Body of pancreas (tissue), 4 donors: ENCODE measurements around the gene MTHFD1. TPM values are rescaled to one million over a fixed set of nuclear protein-coding genes. Genes with fewer than 3 reads are reported as not detected.

Source experiments
- ATAC-seq: fragments of 150-250 bp; one replicate; pipeline ENCODE4 v1.9.1; 2016
- DNase-seq, 4 donors: peaks; one replicate each; pipeline ENCODE4 v3.0.0-alpha.2; 2019
- H3K27ac ChIP-seq, 4 donors: fragments of 200-600 bp; sonication (generic); 1 replicate in 3 of 4; 2 replicates in 1 of 4; pipeline versions ENCODE4 v1.5.1 to v1.6.1; 2016 to 2019; ENCODE audit warnings: mild to moderate bottlenecking in 1 of 4, mixed read lengths in 1 of 4, moderate library complexity in 1 of 4
- H3K27me3 ChIP-seq, 2 donors: fragments of 200-600 bp; sonication (generic); one replicate each; pipeline ENCODE4 v1.6.0; 2016; ENCODE audit warnings: mild to moderate bottlenecking in 1 of 2
- H3K36me3 ChIP-seq, 2 donors: fragments of 200-600 bp; sonication (generic); replicated peaks in 1 of 2; 2 replicates each; pipeline ENCODE4 v1.5.1; 2016; ENCODE audit warnings: low read depth in 2 of 2; ENCODE audit not compliant: insufficient read depth in 1 of 2
- H3K4me1 ChIP-seq: fragments of 200-600 bp; sonication (generic); one replicate; pipeline ENCODE4 v1.6.0; 2016
- H3K4me3 ChIP-seq, 2 donors: fragments of 200-600 bp; sonication (generic); 1 replicate in 1 of 2; 2 replicates in 1 of 2; pipeline ENCODE4 v1.5.1; 2016 to 2019
- H3K9me3 ChIP-seq, 3 donors: fragments of 200-600 bp; sonication (generic); 1 replicate in 2 of 3; 2 replicates in 1 of 3; pipeline ENCODE4 v1.5.1; 2016
- CTCF ChIP-seq, 7 experiments: fragments of 450-650 bp in 4 of 7; fragments of 200-600 bp in 3 of 7; sonication (generic) in 3 of 7; IDR thresholded peaks; one replicate each; pipeline ENCODE4 v1.5.1; 2016 to 2019; ENCODE audit warnings: antibody characterized with exemption in 7 of 7
- POLR2A ChIP-seq, 3 donors: fragments of 450-650 bp; IDR thresholded peaks; one replicate each; pipeline ENCODE4 v1.6.1; 2016; ENCODE audit warnings: antibody characterized with exemption in 3 of 3, mild to moderate bottlenecking in 2 of 3
- WGBS, 2 donors: methylation state at CpG; one replicate each; pipeline ENCODE4 v1.1.5; 2017; 5-methylcytosine and 5-hydroxymethylcytosine counted together
- intact Hi-C: fragments of 100-400 bp; cut with DNase I; formaldehyde crosslinking; loops from one replicate; pipeline ENCODE4 v1.15.1; 2023
- small RNA-seq: library from RNA; depleted of rRNA; stranded (forward); fragments of <200 nt; gene quantifications from one replicate; pipeline ENCODE3, GENCODE V24; 2016
- total RNA-seq, 2 donors: library from RNA; depleted of rRNA; stranded (reverse); fragments of >200 nt; gene quantifications; one replicate each; pipeline ENCODE4 v1.1.0, GENCODE V29; 2016

Gene MTHFD1
- total RNA-seq, 2 donors from 2014 or later, result 20.2 to 29.3 TPM

GRCh38 chr14:64509036-64509435, 120.9 kb downstream of the MTHFD1 start:
- H3K4me1 ChIP-seq, result peaks cover 40% of the 10 kb centered on the region
- no peaks in the 10 kb centered on the region for H3K36me3 ChIP-seq
- TF ChIP-seq POLR2A (IDR thresholded peaks at IDR 0.05), result no peak
- no peak for TF ChIP-seq CTCF (IDR thresholded peaks at IDR 0.05)

More at GRCh38 chr14:64509036-64509435, 120.9 kb downstream of the MTHFD1 start:
- no peaks in the 10 kb centered on the region for H3K27me3 ChIP-seq
- 91 to 92% methylated on average over 6 to 8 of the region's 8 CpGs for WGBS, 2 donors
- ATAC-seq (no peak), DNase-seq (no peak)
- no peak overlapping the region for H3K27ac ChIP-seq
- H3K4me3 ChIP-seq, result no peak overlapping the region
- H3K9me3 ChIP-seq, result no peaks in the 10 kb centered on the region
- intact Hi-C loops, result no loop called here

Small RNA genes lying within 50 kb of the gene (small RNA-seq; reads per million reads assigned to genes)
- gene AL161756.2, result not detected

Other genes starting within 250 kb of the MTHFD1 start
- gene ESR2, start 94.0 kb upstream of the MTHFD1 start, total RNA-seq, result not detected
- under 1 TPM in 1 of 2 donors, not detected in 1; under 0.01 TPM for gene AKAP5, start 77.1 kb downstream of the MTHFD1 start, total RNA-seq
- 10 to 100 TPM in 1 of 2 donors, 1 to 10 TPM in 1; 7.9 to 10.6 TPM for gene ZBTB25, start 115.5 kb downstream of the MTHFD1 start, total RNA-seq
- gene ZBTB1, start 116.4 kb downstream of the MTHFD1 start, total RNA-seq, result 10 to 100 TPM; 28.5 to 43.8 TPM
- gene HSPA2, start 152.4 kb downstream of the MTHFD1 start, total RNA-seq, result 10 to 100 TPM in 1 of 2 donors, 1 to 10 TPM in 1; 4.0 to 19.7 TPM
- gene PPP1R36, start 161.6 kb downstream of the MTHFD1 start, total RNA-seq, result 1 to 10 TPM; 4.4 to 5.6 TPM